Esophagus squamous epithelium (tissue), 5 donors: ENCODE results near the gene RIPOR2. TPM values are rescaled to one million over a fixed set of nuclear protein-coding genes. Genes with fewer than 3 reads are reported as not detected.
A peak's percentile ranks its signal among the peaks of the same experiment; 100 is the strongest.

ENCODE experiments used
- DNase-seq: peaks from one replicate; lab custom pipeline; 2025; lab: John Stamatoyannopoulos, UW
- H3K27ac ChIP-seq, 4 donors: fragments of 200-600 bp; sonication (generic); one replicate each; pipeline ENCODE4 v1.5.1; 2016 to 2019; ENCODE audit warnings: mild to moderate bottlenecking in 1 of 4
- H3K27me3 ChIP-seq, 4 donors: fragments of 200-600 bp; sonication (generic); 1 replicate in 3 of 4; 2 replicates in 1 of 4; pipeline versions ENCODE4 v1.5.1 to v1.6.0; 2017 to 2021; ENCODE audit warnings: antibody characterized with exemption in 1 of 4
- H3K36me3 ChIP-seq, 3 donors: fragments of 200-600 bp; sonication (generic); one replicate each; pipeline ENCODE4 v1.5.1; 2016 to 2019
- H3K4me1 ChIP-seq, 3 donors: fragments of 200-600 bp; sonication (generic); one replicate each; pipeline ENCODE4 v1.5.1; 2017 to 2019
- H3K4me3 ChIP-seq, 4 donors: fragments of 200-600 bp; sonication (generic); 1 replicate in 3 of 4; 2 replicates in 1 of 4; pipeline ENCODE4 v1.5.1; 2016 to 2019; ENCODE audit warnings: mild to moderate bottlenecking in 2 of 4, moderate library complexity in 1 of 4
- H3K9me3 ChIP-seq, 3 donors: fragments of 200-600 bp; sonication (generic); one replicate each; pipeline ENCODE4 v1.5.1; 2016 to 2019
- POLR2A ChIP-seq, 4 donors: fragments of 450-650 bp; IDR thresholded peaks; one replicate each; pipeline ENCODE4 v1.6.1; 2017; ENCODE audit warnings: antibody characterized with exemption in 4 of 4, mild to moderate bottlenecking in 4 of 4, moderate library complexity in 3 of 4
- WGBS, 2 donors: methylation state at CpG; one replicate each; pipeline ENCODE4 v1.1.5; 2018; 5-methylcytosine and 5-hydroxymethylcytosine counted together
- intact Hi-C: fragments of 100-400 bp; cut with DNase I; formaldehyde crosslinking; loops from one replicate; pipeline ENCODE4 v1.15.0; 2022
- total RNA-seq, 4 donors: library from RNA; depleted of rRNA; stranded (reverse); fragments of >200 nt; gene quantifications; one replicate each; pipeline ENCODE4 v1.1.0, GENCODE V29; 2016
- TF ChIP-seq, protein P1 (sequence below), 6 experiments: fragments of 450-650 bp in 4 of 6; fragments of 200-600 bp in 2 of 6; sonication (generic) in 2 of 6; IDR thresholded peaks; one replicate each; pipeline ENCODE4 v1.5.1; 2016 to 2019; ENCODE audit warnings: antibody characterized with exemption in 6 of 6, mild to moderate bottlenecking in 4 of 6, moderate library complexity in 4 of 6
- donor health status: DM: yes; HTN: yes; CAD: no.

RIPOR2 gene
- total RNA-seq, 4 donors from 2014 or later, result 0.83 to 4.4 (median 3.3) TPM

DNA sequence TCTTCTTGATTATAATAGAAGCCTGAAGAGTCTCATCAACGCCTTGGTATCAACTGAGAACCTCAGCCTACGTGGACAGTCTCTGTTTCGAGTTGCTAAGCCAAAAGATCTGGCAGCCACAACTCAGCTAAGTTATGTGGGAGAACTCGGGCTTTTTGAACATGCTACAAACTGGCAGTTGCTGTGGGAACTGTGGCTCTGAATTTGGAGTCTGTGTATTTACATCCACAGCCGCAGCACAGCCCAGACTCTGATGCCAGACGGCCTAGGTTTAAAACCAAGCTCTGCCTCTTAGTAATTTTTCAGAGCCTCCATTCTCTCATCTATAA lies 35.8 kb downstream of the RIPOR2 start:
- intact Hi-C loops, result no loop called here
- Histone ChIP-seq H3K36me3 (no peaks in the 10 kb centered on the region), H3K27ac (peak overlapping the region in 2 of 4 donors; percentile 7 to 18)

DNA sequence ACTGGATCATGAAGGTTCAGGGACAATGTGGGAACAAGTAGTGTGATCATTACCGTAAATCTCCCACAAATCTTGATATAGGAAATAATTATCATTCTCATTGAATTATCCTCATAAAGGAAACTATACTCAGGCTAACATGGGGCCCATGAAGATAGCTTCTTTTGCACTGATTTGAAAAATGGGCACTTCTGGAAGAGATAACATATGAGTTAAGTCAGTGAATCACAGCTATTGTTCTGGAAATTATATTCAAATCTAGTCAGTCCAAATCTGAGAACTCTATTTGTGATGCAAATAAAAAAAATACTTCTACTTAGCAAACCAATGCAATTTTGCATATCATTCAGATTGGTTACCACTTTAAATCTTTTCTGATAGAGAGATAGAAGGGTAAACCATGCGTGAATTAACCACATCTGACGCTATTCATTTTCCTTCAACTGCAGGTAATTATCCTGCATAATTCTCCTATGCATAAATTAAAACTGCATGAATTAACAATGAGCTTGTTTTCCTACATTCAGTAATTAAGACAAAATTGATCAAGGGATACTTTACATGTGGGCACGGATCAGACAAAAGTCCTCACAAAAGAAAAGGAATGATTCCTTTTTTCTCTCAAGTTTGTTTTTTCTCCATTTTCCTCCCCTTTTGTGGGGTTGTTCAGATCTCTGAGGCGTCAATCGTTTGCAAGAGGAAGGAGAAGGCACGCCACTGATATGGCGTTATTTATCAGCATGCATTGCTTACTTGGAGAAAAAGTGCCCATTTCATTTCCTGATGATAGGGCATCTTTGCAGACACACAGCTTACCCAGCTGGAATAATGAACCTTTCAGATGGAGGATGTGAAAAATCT lies 36.4 kb downstream of the RIPOR2 start:
- TF ChIP-seq, protein P1, sequence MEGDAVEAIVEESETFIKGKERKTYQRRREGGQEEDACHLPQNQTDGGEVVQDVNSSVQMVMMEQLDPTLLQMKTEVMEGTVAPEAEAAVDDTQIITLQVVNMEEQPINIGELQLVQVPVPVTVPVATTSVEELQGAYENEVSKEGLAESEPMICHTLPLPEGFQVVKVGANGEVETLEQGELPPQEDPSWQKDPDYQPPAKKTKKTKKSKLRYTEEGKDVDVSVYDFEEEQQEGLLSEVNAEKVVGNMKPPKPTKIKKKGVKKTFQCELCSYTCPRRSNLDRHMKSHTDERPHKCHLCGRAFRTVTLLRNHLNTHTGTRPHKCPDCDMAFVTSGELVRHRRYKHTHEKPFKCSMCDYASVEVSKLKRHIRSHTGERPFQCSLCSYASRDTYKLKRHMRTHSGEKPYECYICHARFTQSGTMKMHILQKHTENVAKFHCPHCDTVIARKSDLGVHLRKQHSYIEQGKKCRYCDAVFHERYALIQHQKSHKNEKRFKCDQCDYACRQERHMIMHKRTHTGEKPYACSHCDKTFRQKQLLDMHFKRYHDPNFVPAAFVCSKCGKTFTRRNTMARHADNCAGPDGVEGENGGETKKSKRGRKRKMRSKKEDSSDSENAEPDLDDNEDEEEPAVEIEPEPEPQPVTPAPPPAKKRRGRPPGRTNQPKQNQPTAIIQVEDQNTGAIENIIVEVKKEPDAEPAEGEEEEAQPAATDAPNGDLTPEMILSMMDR (IDR thresholded peaks at IDR 0.05), result no peak
- no peak for TF ChIP-seq POLR2A (IDR thresholded peaks at IDR 0.05)
- Histone ChIP-seq H3K4me3 (no peak overlapping the region), H3K27me3 (peaks cover 0 to 5% (median 0%) of the 10 kb centered on the region in 4 donors), H3K9me3 (no peaks in the 10 kb centered on the region), H3K36me3 (no peaks in the 10 kb centered on the region), H3K4me1 (no peaks in the 10 kb centered on the region), H3K27ac (peak overlapping the region in 1 of 4 donors; percentile 7)
- WGBS, 2 donors, result 68 to 82% methylated on average over 8 of the region's 8 CpGs
- intact Hi-C loops, result no loop called here
- DNase-seq, result no peak

More for the DNA sequence above, 35.8 kb downstream of the RIPOR2 start:
- no peak for DNase-seq
- Histone ChIP-seq H3K4me3 (no peak overlapping the region), H3K4me1 (no peaks in the 10 kb centered on the region), H3K9me3 (no peaks in the 10 kb centered on the region), H3K27me3 (peaks cover 0 to 5% (median 0%) of the 10 kb centered on the region in 4 donors)
- WGBS, 2 donors, result 61 to 74% methylated on average over 6 of the region's 6 CpGs
- TF ChIP-seq, protein P1 (IDR thresholded peaks at IDR 0.05), result no peak
- no peak for TF ChIP-seq POLR2A (IDR thresholded peaks at IDR 0.05)

DNA sequence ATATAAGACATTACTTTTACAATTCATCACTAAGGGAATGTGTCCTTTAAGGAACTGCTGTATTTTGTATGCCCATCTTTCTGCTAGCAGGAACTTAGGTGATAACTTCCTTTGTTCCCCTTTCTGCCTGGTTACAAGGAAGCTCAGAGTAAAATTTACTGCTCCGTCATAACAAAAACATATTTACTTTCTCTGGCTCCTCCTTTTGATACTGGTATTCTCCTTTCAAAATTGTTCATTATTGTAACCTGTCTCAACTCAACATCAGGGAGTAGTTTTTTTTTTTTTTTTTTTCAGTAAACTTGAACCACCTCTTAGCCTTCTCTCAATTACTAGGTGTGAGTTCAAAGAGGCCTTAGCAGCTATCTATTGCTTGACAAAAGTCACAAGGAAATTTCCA lies 37.1 kb downstream of the RIPOR2 start:
- DNase-seq, result no peak
- no peaks in the 10 kb centered on the region for H3K9me3 ChIP-seq
- WGBS, 2 donors, result 0 to 71% methylated on average over 1 of the region's 1 CpG
- H3K4me3 ChIP-seq, result no peak overlapping the region
- TF ChIP-seq POLR2A (IDR thresholded peaks at IDR 0.05), result no peak
- TF ChIP-seq, protein P1 (IDR thresholded peaks at IDR 0.05), result no peak
- intact Hi-C loops, result no loop called here
- H3K36me3 ChIP-seq, result no peaks in the 10 kb centered on the region
- peaks cover 0 to 5% (median 0%) of the 10 kb centered on the region in 4 donors for H3K27me3 ChIP-seq
- no peak overlapping the region for H3K27ac ChIP-seq
- H3K4me1 ChIP-seq, result no peaks in the 10 kb centered on the region

DNA sequence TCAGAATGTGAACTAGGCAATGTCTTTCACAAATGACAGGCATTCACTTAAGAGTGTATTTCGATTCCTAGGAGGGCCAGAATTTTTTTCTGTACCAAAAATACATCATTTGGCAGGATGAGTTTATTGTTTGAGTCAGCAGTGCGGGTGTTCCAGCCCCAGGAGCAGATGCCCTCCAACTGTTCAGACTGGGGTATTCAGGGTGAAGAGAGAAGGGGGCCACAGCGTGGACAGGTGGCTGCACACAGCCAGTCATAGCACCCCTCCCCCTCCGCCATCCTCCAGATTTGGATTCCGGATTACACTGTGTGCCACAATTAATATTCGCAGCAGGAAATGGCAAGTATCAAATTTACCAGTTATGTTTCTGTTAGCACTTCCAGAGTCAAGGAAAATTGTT lies 38.6 kb downstream of the RIPOR2 start:
- no peak for DNase-seq
- Histone ChIP-seq H3K4me1 (no peaks in the 10 kb centered on the region), H3K4me3 (no peak overlapping the region), H3K9me3 (no peaks in the 10 kb centered on the region), H3K36me3 (no peaks in the 10 kb centered on the region), H3K27me3 (no peaks in the 10 kb centered on the region), H3K27ac (no peak overlapping the region)
- 87 to 90% methylated on average over 6 of the region's 6 CpGs for WGBS, 2 donors
- intact Hi-C loops, result no loop called here
- TF ChIP-seq POLR2A (IDR thresholded peaks at IDR 0.05), result no peak
- TF ChIP-seq, protein P1 (IDR thresholded peaks at IDR 0.05), result no peak

DNA sequence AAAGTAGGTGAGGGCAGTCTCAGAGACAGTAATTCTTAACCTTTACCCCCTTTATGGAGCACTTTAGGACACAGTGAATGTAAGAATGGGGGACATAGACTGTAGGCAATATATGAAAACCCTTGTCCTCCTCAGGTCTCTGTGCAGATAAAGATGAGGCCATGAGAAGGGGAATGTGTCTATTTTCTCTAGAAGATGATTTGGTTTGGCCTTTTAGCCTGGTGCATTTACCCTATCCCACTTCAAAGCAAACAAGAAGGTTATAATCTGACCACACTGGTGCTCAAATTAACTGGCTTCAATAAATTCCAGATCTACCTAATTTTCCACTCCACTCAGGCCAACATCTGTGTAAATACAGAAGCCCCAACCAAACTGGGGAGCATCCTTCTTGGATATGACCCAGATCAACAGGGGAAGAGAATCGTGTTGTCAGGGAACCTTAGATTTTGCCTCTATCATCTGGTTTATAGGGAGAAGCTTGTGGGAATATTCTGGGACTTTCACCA lies 42.4 kb downstream of the RIPOR2 start:
- Histone ChIP-seq H3K36me3 (no peaks in the 10 kb centered on the region), H3K4me1 (no peaks in the 10 kb centered on the region), H3K27ac (no peak overlapping the region), H3K4me3 (no peak overlapping the region), H3K9me3 (no peaks in the 10 kb centered on the region), H3K27me3 (no peaks in the 10 kb centered on the region)
- intact Hi-C loops, result no loop called here
- WGBS, 2 donors, result 50 to 70% methylated on average over 1 of the region's 1 CpG
- no peak for DNase-seq
- TF ChIP-seq, protein P1 (IDR thresholded peaks at IDR 0.05), result no peak
- no peak for TF ChIP-seq POLR2A (IDR thresholded peaks at IDR 0.05)
